Measurements from ENCODE around the gene CACNB1.

The CACNB1 gene

DNA sequence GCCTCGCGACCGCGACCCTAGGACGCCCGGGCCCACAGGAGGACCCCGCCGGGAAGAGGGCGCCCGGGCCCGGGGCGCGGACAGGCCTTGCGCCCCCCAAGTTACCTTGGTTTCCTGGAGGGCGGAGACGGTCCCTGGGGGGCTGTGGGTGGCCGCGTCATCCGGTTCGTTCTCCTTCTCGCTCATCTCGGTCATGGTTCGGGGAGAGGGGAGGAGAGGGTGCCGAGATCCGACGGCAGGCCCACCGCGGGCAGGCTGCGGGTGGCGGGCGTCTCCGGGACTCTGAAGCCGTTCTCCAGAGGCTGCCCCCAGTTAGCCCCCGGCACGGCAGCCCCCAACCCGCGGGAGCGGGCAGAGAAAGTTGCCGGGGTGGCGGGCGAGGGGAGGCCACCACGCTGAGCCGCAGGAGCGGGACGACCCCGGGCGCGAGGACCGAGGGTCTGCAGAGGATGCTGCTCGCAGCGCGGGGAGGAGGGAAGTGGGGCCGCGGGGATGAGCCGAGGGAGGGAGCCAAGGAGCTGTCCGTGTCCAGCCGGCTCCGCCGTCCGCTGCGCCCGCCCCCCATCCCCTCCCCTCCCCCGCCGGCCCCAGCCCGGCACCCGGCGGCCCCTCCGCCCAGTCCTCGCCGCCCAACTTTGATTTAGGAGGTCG is 28.0 kb upstream of the CACNB1 start, which contains the start of gene STAC2:
Gene STAC2 (minus strand): TSS at position 638 of the 651 bp plus-strand sequence. CDS start 443 bp downstream, at position 195.
- no peak for DNase-seq

DNA sequence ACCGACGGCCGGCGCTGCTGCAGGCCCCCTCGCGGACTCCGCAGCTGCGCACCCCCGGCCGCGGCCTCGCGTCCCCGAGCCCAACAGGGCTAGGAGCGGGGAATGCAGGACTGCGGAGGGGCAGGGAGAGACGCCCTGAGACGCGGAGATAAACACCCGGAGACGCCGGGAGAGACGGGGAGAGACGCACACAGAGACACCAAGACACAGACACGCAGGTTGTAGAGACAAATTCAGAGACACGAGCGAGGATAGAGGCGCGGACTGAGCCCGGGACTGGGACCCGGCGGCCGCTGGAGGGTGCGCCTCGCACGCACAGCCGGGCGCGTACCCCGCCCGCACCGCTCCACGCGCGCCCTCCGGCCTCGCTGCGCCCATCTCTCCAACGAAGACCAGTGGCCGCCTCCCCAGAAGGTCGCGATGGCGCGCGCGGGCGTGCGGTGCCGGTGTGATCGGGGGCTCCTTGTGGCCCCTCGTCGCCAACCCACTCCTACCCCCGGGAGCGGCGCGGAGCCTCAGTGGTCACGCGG is 27.4 kb upstream of the CACNB1 start:
- no peak for DNase-seq

- peak; percentile 38 for DNase-seq
These were observed 26.7 kb upstream of the CACNB1 start for GRCh38 chr17:39223907-39224777.

- no peak for DNase-seq
These were observed 25.7 kb upstream of the CACNB1 start for GRCh38 chr17:39222866-39223834.

DNA sequence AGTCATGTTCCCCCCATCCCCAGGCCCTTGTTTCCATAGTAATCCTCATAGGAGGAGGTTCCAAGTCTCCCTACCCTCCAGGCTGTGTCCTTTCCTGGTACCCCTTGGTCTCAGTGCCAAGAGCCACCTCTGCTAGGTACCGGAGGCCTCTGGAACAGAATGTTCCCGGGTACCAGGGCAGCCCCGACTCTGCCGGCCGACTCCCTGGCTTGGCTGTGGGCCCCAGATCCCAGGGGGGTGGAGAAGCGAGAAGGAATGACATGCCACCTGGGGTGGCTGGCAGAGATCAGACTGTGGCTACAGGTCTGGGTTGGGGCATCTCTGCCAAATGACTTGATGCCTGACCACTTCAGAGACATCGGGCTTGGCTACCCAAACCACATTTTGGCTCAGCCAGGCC is 24.7 kb upstream of the CACNB1 start:
- no peak for DNase-seq

GRCh38 chr17:39221572-39221971 is 24.1 kb upstream of the CACNB1 start:
- DNase-seq: no peak

DNA sequence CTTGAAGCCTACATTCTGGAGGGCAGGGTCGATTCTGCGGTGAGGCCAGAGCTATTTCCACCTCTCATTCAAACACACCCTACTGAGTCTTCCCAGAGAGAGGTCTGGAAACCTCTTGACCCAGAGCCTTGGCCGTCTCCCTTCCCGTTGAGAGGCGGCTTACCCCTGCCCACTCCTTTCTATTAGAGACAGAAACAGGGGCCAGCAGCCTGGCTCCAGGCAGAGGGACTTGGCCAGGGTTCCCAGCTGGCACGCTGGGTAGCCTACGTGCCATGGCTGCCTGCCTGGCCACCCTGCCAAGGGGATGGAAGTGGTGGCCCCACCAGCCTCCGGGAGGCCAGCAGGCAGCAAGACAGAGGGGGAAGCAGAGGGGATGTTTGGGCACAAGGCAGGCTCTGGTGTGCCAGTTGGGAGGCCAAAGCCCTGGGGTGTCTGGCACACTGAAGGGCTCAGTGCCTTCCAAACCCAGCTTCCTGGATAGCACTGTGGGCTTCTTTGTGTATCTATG is 22.2 kb upstream of the CACNB1 start:
- DNase-seq: no peak

GRCh38 chr17:39218906-39219305 is 21.4 kb upstream of the CACNB1 start:
- no peak for DNase-seq

DNA sequence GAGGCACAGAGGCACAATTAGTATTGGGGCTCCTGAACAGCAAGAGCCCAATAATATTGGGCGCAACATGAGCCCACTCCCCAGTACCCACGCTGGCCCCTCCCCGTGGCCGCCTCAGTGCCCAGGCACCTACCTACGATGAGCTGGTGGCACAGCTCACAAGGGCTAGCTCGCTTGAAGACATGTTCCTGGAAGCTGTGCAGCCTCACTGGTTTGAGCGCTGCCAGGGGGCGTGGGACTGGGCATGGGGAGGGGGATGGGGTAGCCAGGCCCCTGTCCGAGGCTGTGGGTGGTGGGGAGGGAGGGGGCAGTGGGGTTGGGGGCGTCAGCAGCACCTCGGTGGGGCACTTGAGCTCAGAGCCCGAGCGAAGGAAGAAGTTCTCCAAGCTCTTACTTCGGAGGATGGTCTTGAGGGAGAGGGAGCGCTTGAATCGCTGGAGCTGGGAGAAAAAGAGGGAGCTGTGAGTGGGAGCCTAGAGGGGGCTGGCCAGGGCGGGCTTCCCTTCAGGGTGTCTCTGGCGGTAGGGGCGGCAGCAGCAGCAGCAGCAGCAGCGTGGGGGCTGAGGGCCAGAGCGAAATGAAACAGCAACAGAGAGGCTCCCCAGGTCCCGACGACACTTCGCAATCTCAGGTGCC is 20.4 kb upstream of the CACNB1 start:
- no peak for DNase-seq

DNA sequence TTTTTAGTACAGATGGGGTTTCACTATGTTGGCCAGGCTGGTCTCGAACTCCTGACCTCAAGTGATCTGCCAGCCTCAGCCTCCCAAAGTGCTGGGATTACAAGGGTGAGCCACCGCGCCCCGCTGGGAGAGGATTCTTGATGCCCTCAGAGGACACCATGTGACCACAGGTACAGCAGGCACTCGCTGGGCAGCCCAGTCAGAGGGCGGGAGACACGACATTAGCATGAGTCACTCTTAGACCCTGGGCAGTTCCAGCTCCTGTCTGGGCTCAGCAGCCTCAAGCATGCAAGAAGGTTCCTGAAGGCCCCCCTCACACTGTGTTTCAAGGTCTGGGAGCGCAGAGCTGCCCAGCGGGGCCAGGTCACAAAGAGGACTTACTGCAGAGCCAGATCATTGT is 16.4 kb upstream of the CACNB1 start:
- DNase-seq: no peak

GRCh38 chr17:39212841-39213480 is 15.5 kb upstream of the CACNB1 start:
- no peak for DNase-seq

DNA sequence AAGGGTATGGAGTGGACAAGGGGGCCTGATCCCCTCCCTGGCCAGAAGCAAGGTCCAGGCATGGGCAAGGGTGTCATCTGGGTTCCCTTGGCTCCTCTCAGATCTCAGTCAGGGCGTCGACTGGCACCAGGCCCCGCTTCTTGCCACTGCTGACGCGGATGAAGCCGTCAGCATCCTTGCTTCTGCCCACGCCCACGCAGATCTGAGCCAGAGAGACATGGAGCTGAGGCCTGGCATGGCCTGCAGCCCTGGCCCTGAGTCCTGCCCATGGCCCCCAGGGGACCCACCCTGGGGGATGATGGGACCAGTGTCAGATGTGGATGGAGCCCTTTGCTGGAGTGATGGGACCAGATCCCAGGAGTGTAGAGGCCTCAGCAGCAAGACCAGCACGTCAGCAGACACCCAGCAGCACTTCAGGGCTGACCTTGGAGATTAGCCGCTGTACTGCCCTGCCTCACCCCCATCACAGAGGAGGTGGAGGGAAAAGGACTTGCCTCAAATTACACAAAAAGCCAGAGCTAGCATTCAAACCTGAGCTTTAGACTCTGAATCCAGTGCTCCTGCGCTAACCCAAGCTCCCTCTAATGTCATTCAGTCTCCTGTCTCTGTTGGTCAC is 14.8 kb upstream of the CACNB1 start:
- DNase-seq: no peak

GRCh38 chr17:39210093-39210434 is 12.6 kb upstream of the CACNB1 start:
- no peak for DNase-seq

DNA sequence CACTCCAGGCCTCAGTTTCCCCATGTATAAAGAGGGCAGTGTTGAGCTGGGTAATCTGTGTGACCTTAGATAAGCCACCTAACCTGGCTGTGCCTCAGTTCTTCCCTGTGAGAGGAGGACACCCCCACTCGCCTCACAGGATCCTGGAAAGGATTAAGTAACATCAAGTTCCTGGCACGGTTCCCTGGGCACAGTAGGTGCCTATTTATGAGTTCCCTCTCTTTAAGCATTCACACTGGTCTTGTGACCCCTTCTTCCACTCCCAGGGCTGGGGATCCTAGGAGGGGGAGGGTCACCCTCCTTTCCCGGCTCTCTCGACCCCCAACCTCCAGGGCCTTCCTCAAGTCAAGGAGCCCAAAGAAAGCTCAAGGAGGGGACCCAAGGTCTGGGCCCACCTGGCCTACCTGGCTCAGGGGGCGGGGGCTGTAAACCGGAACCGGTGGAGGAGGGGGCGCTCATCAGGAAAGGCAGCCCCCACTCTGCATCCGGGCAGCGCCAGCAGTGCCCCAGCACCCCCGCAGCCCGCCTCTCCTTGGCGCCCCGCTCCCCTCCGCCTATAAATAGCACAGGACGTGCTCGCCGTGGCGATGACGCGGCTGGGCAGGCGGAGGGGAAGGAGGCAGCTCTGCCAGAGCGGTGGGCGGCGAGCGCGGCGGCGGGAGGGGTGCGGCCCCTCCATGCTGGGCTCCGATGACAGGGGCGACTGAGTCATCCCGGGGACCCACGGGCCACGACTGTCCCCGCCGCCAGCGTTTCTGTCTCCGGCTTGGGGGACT is 12.0 kb upstream of the CACNB1 start:
- DNase-seq: peak; percentile 76

DNA sequence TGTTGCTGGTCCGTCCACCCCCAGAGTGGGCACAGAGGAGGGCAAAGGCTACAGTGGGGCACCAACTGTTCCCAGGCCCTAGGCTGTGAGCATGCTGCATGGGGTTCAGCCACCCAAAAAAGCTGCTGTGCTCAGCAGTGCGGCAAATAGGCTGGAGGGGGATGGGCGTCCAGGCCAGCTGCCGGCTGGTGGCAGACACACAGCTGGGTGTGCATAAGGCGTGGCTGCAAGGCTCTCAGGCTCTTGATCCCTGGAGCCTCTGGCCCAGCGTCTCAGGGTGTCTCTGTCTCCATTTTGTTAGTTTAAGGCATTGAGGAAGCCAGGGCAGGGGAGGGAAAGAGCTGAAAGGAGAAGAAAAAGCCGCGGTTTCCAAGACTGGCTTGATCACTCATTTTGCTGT is 11.4 kb upstream of the CACNB1 start:
- peak; percentile 77 for DNase-seq

DNA sequence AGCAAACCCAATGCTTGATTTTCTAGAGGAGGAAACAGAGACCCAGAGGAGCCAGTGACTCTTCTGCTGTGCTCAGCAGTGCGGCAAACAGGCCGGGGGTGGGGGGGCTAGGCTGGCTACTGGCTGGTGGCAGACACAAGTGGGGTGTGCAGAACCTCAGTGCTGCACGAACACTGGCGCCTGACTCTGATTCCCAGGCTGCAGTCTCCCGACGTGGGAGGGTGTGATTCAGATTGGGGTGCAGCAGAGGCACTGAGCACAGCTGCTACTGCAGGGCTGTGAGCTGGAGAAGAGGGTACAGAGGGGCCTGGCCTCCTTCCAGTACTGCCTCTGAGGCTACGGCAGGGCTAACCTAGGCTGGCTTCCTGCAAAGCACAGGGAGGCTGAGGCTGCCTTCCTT is 10.7 kb upstream of the CACNB1 start:
- DNase-seq: no peak

- no peak for DNase-seq
These were observed 7.7 kb upstream of the CACNB1 start for GRCh38 chr17:39205112-39205526.

DNA sequence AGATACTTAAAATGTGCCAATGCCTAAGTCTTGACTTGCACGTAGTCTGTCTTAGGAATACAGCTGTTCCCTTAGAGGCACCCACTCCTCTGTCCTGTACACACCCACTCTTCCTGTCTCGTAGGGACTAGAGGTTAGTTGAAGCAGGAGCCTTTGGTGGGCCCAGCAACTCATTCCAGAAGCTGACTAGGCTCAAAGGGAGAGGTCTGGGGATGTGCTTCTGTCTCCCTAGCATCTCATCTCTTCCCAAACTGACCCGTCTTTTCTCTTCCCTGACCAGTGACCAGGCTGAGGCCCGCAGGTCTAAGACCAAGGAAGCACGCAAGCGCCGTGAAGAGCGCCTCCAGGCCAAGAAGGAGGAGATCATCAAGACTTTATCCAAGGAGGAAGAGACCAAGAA is 6.8 kb upstream of the CACNB1 start:
- no peak for DNase-seq

- no peak for DNase-seq
These were observed 3.6 kb upstream of the CACNB1 start for GRCh38 chr17:39200957-39201510.

All from COR-L47 (cell line).